Kasumi-1 (cell line): ENCODE measurements around the gene SIRT3.

Experiments
- DNase-seq, 2 experiments: peaks; one replicate each; lab custom pipeline; 2025; lab: John Stamatoyannopoulos, UW

Gene SIRT3

GRCh38 chr11:215581-216037 is 20.5 kb downstream of the SIRT3 start:
- DNase-seq, result no peak

- no peak for DNase-seq
These were observed 22.1 kb downstream of the SIRT3 start for GRCh38 chr11:214083-214482.

- DNase-seq, result no peak
These were observed 23.0 kb downstream of the SIRT3 start for GRCh38 chr11:213111-213510.

GRCh38 chr11:212150-213100 is 23.7 kb downstream of the SIRT3 start:
- DNase-seq, result no peak

- DNase-seq, result no peak
These were observed 24.4 kb downstream of the SIRT3 start for GRCh38 chr11:211741-212140.

GRCh38 chr11:211295-211694 is 24.8 kb downstream of the SIRT3 start:
- no peak for DNase-seq

- DNase-seq, result no peak
These were observed 25.4 kb downstream of the SIRT3 start for GRCh38 chr11:210803-211180.

GRCh38 chr11:210122-210802 is 25.9 kb downstream of the SIRT3 start:
- no peak for DNase-seq

GRCh38 chr11:209275-210121 is 26.6 kb downstream of the SIRT3 start:
- no peak for DNase-seq

GRCh38 chr11:208917-209260 is 27.3 kb downstream of the SIRT3 start:
- DNase-seq, result no peak

GRCh38 chr11:208181-208916 is 27.8 kb downstream of the SIRT3 start:
- peak; percentile 91 for DNase-seq

GRCh38 chr11:207863-208180 is 28.3 kb downstream of the SIRT3 start:
- peak; percentile 60 to 61 for DNase-seq

- DNase-seq, result peak; percentile 99
These were observed 28.8 kb downstream of the SIRT3 start, which contains the start of the genes BET1L and RIC8A for GRCh38 chr11:207208-207862. Gene BET1L, minus strand, starts transcription at chr11:207399. Its CDS starts 78 bp downstream, at chr11:207321. Gene RIC8A, plus strand, starts transcription at chr11:207708. Its CDS starts 1,147 bp downstream, at chr11:208855.

GRCh38 chr11:206526-207207 is 29.5 kb downstream of the SIRT3 start:
- peak in 1 of 2 experiments; percentile 39 for DNase-seq

- no peak for DNase-seq
These were observed 30.1 kb downstream of the SIRT3 start for GRCh38 chr11:206002-206384.

GRCh38 chr11:205221-206001 is 30.7 kb downstream of the SIRT3 start:
- no peak for DNase-seq

GRCh38 chr11:204587-205109 is 31.5 kb downstream of the SIRT3 start:
- DNase-seq, result no peak

GRCh38 chr11:203945-204586 is 32.1 kb downstream of the SIRT3 start:
- DNase-seq, result no peak
